Kidney capillary endothelial cell (primary cell): ENCODE results near the gene PI16.

Source experiments
- DNase-seq: peaks from one replicate; pipeline ENCODE4 v3.0.0-alpha.2; 2018; ENCODE audit warnings: low spot score

The PI16 gene

DNA sequence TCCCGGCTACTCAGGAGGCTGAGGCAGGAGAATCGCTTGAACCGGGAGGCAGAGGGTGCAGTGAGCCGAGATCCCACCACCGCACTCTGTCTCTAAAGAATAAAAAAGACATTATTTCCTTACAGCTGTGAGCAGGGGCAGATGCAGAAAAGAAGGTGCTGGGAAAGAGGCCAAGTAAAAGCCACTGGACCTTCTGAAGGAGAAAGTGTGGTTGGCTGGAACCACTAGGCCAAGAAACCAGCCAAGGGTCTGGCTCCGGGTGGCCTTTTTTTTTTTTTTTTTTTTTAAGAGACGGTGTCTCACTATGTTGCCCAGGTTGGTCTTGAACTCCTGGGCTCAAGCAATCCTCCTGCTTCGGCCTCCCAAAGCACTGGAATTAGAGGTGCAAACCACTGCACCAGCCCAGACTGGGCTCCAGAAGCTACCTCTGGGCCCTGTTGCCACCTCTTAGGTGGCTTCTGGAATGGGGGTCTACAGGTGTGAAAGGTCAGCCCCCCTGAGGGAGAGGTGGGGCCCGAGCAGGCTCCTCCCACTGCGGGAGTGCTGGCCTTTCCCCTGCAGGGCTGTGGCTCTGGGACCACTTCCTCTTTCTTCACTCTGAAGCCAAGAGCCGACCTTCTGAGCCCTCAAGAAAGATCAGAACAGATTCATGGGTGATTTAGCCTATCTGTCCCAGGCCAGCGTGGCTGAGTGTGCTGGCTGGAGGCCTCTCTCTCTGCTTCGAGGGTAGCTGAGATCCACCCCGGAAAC, 50.7 kb downstream of the PI16 start, which contains the start of gene FGD2:
Gene FGD2, plus strand, starts transcription at position 595 of the 750 bp plus-strand sequence. CDS start 163 bp downstream, outside the sequence.
- DNase-seq: no peak

DNA sequence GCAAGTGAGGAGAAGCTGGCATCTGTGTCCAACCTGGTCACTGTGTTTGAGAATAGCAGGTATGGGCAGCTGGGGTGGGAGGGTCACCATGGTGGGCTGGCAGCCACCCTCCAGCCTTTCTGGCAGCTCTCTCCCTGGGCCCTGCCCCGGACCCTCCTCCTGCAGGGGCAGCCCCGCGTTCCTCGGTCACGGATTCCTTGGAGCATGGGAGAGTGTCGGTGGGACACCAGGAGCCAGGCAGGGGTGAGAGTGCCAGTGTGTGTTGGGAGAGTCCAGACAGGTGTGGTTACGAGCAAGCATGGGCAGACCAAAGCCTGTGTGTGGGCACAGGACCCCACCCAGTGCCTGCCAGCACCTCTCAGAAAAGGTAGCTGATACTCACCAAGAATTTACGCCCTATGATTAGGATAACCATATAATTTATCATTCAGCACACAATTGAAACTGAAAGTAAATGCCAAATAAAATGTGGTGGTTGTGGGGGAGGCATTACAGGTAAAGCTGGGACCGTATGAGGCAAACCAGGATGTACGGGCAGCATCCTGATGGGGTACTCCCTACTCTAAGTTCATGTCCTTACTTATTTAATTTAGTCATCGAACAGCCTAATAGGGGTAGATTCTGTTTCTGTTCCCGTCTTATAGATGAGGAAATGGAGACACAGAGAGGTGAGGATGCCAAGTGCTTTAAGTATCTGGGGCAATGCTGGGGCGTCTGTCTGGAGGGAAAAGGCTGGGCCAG, 51.5 kb downstream of the PI16 start:
- DNase-seq: no peak

DNA sequence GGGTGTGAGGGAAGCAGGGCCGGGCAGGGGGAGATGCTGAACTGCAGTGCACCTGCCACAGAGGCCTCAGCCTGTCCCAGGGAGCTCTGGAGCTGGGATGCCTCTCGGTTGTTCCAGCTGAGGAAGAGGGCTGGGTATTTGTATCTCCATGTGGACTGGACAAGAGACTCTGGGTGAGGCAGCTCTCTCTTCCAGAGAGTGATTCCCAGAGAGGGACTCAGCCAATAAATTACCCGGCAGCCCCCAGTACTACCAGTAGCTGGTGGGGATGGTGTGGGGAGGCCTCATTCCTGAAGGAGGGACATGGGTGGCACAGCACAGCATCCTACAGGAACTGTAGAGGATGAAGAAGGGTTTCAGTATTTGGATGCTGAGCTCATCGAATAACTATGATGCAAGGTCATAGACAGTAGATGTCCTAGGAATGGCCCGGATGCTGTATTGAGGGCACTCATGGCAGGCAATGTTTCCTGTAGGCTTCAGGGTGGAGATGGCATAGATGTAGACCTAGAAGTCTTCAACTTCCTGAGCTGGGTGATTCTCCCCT, 52.3 kb downstream of the PI16 start:
- no peak for DNase-seq

DNA sequence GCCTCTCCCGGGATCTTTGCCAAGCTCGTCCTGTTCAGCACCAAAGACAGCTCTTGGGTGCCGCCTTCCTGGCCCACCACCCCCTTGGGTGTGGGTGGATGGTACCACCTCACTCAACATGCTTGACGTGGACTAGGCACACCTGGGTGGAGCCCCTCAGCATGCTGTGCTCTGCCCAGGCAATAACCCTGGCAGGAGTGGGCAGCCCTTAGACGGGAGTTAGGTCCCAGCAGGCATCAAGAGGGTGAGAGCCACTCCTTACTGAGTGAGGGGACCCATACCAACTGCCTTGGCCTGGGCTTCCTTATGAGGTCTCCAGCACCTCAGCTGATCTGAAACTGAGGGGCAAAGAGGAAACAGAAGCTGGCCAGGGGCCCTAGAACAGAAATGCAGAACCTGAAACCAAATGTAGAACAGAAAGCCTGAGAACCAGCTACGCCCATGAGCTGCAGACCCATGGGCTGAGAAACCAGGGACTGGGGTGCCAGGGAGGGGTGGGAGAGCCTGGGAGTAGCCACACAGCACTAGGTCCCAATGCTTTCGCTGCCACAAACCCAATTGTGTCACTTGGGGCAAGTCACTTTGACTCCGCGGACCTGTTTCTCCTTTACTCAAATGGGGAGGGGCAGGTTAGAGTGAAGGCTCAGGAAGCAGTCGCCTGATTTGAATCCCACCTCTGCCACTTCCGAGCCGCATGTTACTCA, 53.0 kb downstream of the PI16 start:
- no peak for DNase-seq

DNA sequence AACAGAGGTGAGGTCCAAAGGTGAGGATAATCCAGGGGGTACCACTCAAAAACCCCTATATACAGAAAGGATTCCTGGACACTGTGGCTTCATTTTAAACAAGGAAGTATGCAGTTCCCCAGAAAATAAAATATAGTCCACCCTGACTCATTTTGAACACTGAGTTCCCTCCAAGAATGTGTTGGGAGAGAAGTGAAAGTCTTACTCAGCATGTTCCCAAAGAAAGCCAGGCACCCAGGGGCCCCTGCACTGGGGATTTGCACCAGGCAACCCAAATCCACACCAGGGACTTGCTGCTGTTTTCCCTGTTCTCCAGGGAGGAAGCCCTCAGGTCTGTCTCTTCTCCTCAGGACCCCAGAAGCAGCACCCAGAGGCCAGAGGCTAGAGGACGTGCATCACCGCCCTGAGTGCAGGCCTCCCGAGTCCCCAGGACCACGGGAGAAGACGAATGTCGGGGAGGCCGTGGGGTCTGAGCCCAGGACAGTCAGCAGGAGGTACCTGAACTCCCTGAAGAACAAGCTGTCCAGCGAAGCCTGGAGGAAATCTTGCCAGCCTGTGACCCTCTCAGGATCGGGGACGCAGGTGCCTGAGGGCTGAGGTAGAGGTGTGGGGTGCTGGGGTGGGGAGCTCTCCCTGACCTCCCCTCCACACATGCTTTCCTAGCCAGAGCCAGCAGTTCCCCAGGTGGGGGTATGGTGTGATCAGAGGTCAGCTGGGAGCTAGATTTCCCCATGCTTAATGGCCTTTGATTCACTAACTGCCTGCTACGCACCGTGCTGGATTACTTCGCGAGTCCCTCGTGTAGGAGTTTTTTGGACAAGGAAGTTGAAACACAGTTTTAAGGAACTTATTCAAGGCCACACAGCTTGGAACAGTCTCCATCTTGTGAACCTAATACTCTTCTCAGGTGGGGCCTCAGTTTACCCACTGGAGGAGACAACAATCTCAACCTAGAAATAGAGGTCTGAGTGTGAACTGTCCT, 54.2 kb downstream of the PI16 start:
- no peak for DNase-seq

GRCh38 chr6:37010402-37010892, 55.9 kb downstream of the PI16 start:
- DNase-seq: no peak

DNA sequence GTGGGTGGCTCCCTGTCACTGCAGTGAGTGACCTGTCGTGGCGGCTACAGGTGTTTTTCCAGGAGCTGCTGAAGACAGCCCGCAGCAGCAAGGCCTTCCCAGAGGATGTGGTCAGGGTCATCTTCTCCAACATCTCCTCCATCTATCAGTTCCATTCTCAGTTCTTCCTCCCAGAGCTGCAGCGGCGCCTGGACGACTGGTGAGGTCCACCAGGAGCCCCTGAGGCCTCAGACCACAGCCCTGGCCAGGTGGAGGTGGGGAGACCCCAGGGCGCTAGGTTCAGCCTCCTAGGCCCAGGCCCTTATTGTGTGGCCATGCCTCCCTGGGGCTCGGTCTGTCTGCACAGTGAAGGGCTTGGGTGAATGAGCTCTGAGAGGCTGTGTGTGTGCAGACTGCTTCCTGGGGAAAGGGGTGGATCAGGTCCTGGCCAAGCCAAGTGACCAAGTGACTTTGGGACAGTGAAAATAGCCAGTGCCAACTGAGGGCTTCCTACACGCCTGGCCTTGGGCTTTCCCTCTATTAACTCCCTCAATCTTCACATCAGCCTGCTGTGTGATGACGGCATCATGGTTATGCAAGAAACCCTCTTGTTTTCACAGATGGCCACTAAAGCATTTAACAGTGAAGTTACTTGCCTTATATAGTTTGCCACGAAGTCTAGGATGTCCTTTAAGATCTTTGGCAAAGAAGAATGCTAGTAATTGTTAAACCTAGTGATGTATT, 57.3 kb downstream of the PI16 start:
- no peak for DNase-seq

DNA sequence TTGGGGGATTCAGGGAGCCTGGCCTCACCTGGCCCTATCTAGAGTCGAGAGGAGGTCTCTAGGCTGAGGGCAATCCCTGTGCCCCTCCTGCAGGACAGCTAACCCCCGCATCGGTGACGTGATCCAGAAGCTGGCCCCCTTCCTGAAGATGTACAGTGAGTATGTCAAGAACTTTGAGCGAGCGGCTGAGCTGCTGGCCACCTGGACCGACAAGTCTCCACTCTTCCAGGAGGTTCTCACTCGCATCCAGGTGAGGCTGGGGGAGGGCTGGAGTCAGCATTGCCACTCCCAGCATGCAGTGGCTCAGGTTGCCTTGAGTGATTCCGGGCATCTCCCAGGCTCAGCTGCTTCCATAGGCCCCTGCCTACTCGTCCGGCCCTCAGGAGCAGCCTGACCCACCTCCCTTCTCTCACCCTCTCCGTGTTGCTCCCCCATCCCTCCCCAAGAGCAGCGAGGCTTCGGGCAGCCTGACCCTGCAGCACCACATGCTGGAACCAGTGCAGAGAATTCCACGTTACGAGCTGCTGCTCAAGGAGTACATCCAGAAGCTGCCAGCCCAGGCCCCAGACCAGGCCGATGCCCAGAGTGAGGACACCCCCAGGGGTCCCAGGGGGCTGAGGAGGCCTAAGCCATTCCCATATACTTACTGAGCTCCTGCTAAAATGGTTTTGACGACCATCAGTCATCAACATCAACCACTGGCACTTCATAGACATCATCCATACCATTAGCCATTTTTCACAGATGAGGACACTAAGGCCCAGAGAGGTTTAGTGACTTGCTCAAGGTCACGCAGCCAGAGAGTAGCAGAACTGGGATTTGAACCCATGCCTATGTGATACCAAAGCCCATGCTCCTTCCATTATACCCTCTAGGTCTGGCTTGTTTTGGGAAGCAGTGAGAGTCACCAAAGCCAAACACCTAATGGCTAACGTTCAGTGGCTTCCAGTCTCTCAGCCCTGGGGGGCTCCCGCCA, 59.3 kb downstream of the PI16 start:
- DNase-seq: no peak
